ENCODE results near the gene PLCL1.

PLCL1 gene

GRCh38 chr2:197888321-197888720 lies 83.9 kb downstream of the PLCL1 start:
- no peak for DNase-seq (ENCODE audit: low spot score)

- DNase-seq (ENCODE audit: low spot score), result peak; percentile 63
Measured at GRCh38 chr2:197889041-197889440, 84.6 kb downstream of the PLCL1 start.

GRCh38 chr2:197890168-197890567 lies 85.8 kb downstream of the PLCL1 start:
- DNase-seq (ENCODE audit: low spot score), result no peak

- DNase-seq (ENCODE audit: low spot score), result no peak
Measured at GRCh38 chr2:197891897-197892442, 87.6 kb downstream of the PLCL1 start.

GRCh38 chr2:197893403-197894177 lies 89.2 kb downstream of the PLCL1 start:
- no peak for DNase-seq (ENCODE audit: low spot score)

- DNase-seq (ENCODE audit: low spot score), result no peak
Measured at GRCh38 chr2:197894751-197895274, 90.4 kb downstream of the PLCL1 start.

- no peak for DNase-seq (ENCODE audit: low spot score)
Measured at GRCh38 chr2:197897960-197898678, 93.7 kb downstream of the PLCL1 start.

- DNase-seq (ENCODE audit: low spot score), result no peak
Measured at GRCh38 chr2:197904446-197904845, 100.1 kb downstream of the PLCL1 start.

- DNase-seq (ENCODE audit: low spot score), result no peak
Measured at GRCh38 chr2:197908156-197908555, 103.8 kb downstream of the PLCL1 start.

- DNase-seq (ENCODE audit: low spot score), result peak; percentile 74
Measured at GRCh38 chr2:197908990-197909776, 104.8 kb downstream of the PLCL1 start.

GRCh38 chr2:197911667-197912066 lies 107.3 kb downstream of the PLCL1 start:
- DNase-seq (ENCODE audit: low spot score), result no peak

GRCh38 chr2:197913084-197913483 lies 108.7 kb downstream of the PLCL1 start:
- no peak for DNase-seq (ENCODE audit: low spot score)

GRCh38 chr2:197914778-197915177 lies 110.4 kb downstream of the PLCL1 start:
- DNase-seq (ENCODE audit: low spot score), result no peak

- peak; percentile 69 for DNase-seq (ENCODE audit: low spot score)
Measured at GRCh38 chr2:197915548-197916265, 111.3 kb downstream of the PLCL1 start.

GRCh38 chr2:197919487-197919886 lies 115.1 kb downstream of the PLCL1 start:
- DNase-seq (ENCODE audit: low spot score), result no peak

- no peak for DNase-seq (ENCODE audit: low spot score)
Measured at GRCh38 chr2:197920088-197920487, 115.7 kb downstream of the PLCL1 start.

GRCh38 chr2:197920592-197921201 lies 116.3 kb downstream of the PLCL1 start:
- no peak for DNase-seq (ENCODE audit: low spot score)

GRCh38 chr2:197924483-197924882 lies 120.1 kb downstream of the PLCL1 start:
- no peak for DNase-seq (ENCODE audit: low spot score)

GRCh38 chr2:197925204-197925603 lies 120.8 kb downstream of the PLCL1 start:
- DNase-seq (ENCODE audit: low spot score), result no peak

GRCh38 chr2:197925976-197926375 lies 121.6 kb downstream of the PLCL1 start:
- DNase-seq (ENCODE audit: low spot score), result no peak

GRCh38 chr2:197926673-197927072 lies 122.3 kb downstream of the PLCL1 start:
- DNase-seq (ENCODE audit: low spot score), result no peak

All from AG20443 (cell line).